ENCODE data around the gene TMEM119. TPM values are rescaled to one million over a fixed set of nuclear protein-coding genes. Genes with fewer than 3 reads are reported as not detected.

Gene TMEM119
- total and polyA plus RNA-seq, 2 of the 8 experiments (the other 6 are each of a cell fraction or from before 2014, with no cell fraction given): 0.35 to 0.61 TPM

- TF ChIP-seq E2F6 (IDR thresholded peaks at IDR 0.05): no peak
- no peak for TF ChIP-seq EZH2 (IDR thresholded peaks at IDR 0.05; ENCODE audit: low read depth, low read length, severe bottlenecking)
- TF ChIP-seq SP1 (IDR thresholded peaks at IDR 0.05; ENCODE audit: low read depth, low read length): no peak
These were observed 7.3 kb upstream of the TMEM119 start (continued) for GRCh38 chr12:108605000-108605689.
